Amygdala (tissue), 56 donors: ENCODE measurements around the gene TEAD1.

Source experiments
- DNase-seq, 56 donors: peaks; one replicate each; lab custom pipeline; 2025; lab: John Stamatoyannopoulos, UW

The TEAD1 gene

DNA sequence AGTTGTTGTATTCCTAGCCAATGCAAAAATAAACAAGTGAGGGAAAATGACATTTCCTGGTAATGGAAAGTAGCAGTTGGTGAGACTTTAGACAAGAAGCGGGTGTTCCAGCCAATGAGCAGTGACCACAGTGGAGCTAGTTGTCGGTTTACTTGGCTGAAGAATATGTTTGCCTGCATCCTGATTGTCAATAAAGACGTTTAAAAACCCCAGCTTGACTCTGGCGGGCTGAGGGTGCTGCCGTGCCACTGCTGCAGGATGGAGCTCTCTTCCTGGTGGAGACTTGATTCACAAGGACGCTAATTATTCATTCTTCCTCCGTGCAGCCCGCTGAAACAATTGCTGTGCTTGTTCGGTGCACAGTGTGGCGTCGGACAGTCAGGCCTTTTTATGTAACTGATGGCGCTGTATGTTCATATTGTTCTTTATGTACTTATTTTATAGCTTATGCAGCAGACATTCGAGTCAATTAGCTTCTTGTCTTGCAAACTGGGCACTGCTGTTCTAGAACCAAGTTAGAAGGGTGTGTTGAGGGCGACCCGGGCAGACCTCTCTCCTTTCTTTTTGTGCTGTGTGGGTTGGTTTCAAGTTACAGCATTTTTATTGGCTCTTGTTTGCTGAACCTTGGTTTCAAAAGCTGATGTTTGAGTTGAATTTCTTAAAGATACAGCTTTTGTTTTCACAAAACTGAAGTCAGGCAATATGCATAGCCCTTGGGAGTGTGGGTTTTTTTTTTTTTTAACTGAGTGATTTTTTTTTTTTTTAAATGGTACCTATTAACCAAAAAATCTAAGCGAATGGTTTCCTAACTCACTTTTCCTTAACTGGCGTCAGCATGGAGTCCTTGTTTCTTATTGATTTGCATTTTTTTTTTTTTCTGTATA, 153.9 kb downstream of the TEAD1 start:
- peak in 43 of 56 donors; percentile 9 to 78 (median 45) for DNase-seq

- no peak for DNase-seq
Measured at GRCh38 chr11:12829131-12829530, 154.9 kb downstream of the TEAD1 start.

GRCh38 chr11:12829540-12830314, 155.5 kb downstream of the TEAD1 start:
- no peak for DNase-seq

- DNase-seq, result no peak
Measured at GRCh38 chr11:12831471-12832202, 157.4 kb downstream of the TEAD1 start.

DNA sequence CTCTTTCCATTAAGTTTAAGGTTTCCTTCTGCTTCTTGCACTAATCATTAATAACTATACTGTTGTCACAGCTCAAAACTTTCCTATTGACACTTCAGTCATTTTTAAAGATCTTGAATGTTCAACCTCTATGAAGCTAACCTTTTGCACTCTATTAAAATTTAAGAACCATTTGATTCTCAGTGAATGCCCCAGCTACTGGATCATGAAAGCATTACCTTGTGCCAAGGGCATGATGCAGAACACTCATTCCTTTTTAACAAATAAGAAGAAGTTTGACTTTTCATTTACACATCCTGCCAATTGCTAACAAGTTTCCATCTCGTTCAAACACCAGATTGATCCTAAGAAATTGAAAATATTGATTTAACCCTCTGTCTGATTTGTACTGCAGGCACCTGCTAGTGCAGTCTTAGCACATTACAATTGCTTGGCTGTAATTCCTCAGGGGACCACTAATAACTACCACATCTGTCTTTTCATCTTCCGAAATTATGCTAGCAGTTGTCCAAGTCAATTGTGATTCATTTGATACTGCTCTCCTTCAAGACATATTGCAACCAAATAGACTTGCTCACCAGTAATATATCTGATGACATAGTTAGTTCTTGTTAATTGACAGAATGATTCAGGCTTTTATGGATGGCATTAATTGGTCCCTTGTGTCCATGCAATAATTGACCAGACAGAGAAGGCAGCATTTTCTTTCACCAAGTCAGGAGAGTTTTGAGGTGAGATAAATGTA, 158.4 kb downstream of the TEAD1 start:
- DNase-seq, result no peak

GRCh38 chr11:12834166-12834565, 159.9 kb downstream of the TEAD1 start:
- DNase-seq, result no peak

- DNase-seq, result no peak
Measured at GRCh38 chr11:12834630-12835029, 160.4 kb downstream of the TEAD1 start.

- DNase-seq, result no peak
Measured at GRCh38 chr11:12835286-12835685, 161.1 kb downstream of the TEAD1 start.

- no peak for DNase-seq
Measured at GRCh38 chr11:12838463-12839123, 164.4 kb downstream of the TEAD1 start.

GRCh38 chr11:12840871-12841660, 166.8 kb downstream of the TEAD1 start:
- no peak for DNase-seq

DNA sequence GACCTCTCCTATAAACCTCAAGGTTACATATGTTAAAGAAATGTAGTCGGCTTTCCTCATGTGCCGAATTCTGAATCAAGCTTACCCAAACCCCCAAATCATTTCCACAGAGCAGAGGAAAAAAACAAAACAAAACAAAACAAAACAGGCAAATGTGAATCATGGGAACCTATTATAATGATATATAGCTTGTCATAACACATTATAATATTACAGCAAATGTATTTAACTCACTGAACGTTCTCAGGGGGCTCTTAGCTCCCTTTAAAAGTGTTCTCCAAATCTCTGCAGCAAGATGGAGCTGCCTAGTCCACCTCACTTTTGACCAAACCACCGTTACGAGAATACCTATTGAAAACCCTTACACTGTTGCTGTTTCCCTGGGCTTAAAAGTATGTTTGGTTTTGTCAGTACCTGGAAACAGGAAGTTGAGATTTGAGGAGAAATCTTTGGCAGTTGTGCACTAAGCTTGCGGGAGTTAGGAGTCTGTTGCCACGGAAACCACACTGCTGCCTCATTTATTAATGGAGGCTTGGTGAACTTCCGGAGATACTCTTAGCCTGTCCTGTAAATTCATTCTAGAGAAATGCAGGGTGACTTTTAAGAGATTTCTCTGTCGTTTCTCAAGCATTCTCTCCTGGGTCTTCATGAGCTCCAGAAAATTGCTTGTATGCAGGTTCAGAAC, 167.9 kb downstream of the TEAD1 start:
- DNase-seq, result peak in 6 of 56 donors; percentile 1 to 16 (median 12)

GRCh38 chr11:12842933-12843636, 168.9 kb downstream of the TEAD1 start:
- peak in 1 of 56 donors; percentile 45 for DNase-seq

DNA sequence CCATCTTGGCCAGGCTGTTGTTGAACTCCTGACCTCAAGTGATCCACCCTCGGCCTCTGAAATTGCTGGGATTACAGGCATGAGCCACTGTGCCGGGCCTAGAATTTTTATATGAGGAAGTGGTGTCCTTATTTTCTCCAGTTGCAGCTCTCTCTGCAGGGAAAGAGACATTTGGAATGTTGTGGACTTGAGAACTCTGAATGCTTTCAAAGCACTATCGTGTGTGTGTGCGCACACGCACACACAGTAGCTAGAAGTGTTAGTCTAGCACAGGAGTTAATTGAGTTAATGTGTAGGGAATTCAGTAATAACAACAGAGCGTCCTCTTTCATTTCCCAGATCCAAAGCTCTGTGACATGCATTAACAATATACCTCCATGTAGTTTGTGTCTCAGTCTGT, 170.9 kb downstream of the TEAD1 start:
- DNase-seq, result no peak

DNA sequence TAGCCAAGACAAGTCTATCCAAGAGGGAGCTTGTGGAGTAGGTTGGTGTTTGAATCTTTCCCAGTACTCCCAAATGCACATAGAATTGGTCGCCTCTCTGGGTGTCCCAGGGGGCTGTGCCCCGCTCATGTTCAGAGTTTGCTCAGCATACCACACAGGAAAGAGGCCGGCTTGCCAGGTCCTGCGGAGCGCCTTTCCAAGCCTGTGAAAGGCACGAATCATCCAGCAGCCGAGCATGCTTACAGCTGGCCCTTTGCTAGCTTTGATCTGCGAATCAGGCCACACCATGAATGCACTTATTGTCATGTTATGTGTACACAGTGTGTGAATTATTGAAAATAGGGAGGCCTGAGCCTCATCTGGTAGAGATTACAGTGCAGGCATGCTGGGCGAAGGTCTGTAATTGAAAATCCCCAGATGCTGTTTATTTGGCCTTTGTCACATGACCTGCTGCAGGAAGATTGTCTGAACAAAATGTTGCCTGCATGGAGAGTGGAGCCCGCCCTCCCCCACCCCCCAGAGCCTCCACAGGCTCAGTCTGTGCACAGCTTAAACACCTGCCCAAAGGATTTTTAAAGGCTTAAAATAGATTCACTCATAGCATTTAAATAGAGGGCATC, 171.6 kb downstream of the TEAD1 start:
- DNase-seq, result peak in 22 of 56 donors; percentile 2 to 66 (median 26)

DNA sequence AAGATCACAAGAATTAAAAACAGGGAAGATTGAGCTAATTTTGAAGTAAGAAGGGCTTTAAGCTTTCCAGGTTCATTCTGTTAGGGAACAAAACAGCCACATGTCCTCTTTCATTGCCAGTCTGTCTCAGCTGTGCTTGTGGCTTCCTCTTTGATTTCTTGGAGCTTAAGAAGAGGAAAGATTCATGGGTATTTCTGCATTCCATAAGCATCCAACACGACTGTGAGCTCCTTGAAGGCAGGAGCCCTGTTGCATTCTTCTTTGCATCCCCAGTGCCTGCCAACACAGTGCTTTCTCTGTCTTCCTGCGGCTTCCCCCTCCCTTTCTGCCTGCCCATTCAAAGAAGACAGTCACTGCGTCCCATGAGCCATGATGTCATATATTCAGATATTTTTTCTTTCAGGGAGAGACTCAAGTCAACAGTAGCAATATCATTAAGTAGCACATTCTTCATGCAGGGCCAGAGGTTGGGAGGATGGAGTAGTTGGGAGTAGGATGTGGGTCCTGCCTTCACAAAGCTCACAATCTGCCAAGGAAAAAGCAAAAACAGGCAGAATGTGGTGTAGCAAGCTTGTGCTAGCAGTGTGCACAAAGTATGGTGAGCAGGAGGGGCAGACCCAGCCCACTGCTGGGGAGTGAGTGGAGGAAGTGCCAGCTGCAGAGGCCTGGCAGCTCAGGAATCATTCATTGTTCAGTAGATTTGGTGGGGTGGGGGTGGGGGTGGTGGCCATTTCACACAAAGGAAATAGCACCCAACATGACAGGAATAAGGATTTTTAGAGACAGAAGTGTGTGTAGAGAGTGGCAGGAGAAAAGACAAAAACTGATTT, 172.8 kb downstream of the TEAD1 start:
- peak in 1 of 56 donors; percentile 9 for DNase-seq

DNA sequence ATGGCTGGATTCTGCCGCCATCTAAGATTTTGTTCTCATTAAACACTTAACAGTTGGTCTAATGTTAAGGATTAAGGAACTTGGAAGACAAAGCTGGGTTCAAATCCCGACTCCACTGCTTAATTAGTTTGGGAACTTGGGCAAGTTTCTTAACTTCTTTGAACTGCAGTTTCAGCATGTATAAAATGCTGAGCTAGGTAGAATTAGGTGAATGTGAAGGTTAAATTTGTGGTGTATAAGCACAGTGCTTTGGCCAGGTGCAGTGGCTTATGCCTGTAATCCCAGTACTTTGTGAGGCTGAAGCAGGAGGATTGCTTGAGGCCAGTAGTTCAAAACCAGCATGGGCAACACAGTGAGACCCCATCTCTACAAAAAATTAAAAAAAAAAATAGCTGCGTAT, 174.2 kb downstream of the TEAD1 start:
- DNase-seq, result no peak
